ENCODE results near the gene MSANTD1. TPM values are rescaled to one million over a fixed set of nuclear protein-coding genes. Genes with fewer than 3 reads are reported as not detected.

The MSANTD1 gene
- total and polyA plus RNA-seq, 7 donors = 0.11 to 0.94 (median 0.34) TPM

- peak overlapping the region; percentile 72 for H3K27ac ChIP-seq
- WGBS, 3 donors = 82 to 85% (median 83%) methylated on average over 23 to 24 of the region's 24 CpGs
- no peaks in the 10 kb centered on the region for H3K27me3 ChIP-seq (ENCODE audit: insufficient read depth in 3 of 3, low read length in 2 of 3)
- TF ChIP-seq, protein P1, sequence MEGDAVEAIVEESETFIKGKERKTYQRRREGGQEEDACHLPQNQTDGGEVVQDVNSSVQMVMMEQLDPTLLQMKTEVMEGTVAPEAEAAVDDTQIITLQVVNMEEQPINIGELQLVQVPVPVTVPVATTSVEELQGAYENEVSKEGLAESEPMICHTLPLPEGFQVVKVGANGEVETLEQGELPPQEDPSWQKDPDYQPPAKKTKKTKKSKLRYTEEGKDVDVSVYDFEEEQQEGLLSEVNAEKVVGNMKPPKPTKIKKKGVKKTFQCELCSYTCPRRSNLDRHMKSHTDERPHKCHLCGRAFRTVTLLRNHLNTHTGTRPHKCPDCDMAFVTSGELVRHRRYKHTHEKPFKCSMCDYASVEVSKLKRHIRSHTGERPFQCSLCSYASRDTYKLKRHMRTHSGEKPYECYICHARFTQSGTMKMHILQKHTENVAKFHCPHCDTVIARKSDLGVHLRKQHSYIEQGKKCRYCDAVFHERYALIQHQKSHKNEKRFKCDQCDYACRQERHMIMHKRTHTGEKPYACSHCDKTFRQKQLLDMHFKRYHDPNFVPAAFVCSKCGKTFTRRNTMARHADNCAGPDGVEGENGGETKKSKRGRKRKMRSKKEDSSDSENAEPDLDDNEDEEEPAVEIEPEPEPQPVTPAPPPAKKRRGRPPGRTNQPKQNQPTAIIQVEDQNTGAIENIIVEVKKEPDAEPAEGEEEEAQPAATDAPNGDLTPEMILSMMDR (IDR thresholded peaks at IDR 0.05) = no peak
- peaks cover 17% of the 10 kb centered on the region for H3K4me1 ChIP-seq
- ATAC-seq = no peak
- H3K9me3 ChIP-seq = no peaks in the 10 kb centered on the region
- DNase-seq = peak in 1 of 2 donors; percentile 10
- intact Hi-C loops (cut with DNase I) = no loop called here
- no peaks in the 10 kb centered on the region for H3K36me3 ChIP-seq (ENCODE audit: insufficient read depth in 1 of 2, low read depth in 1 of 2)
- H3K4me3 ChIP-seq = no peak overlapping the region
Measured at GRCh38 chr4:3284734-3285557, 36.0 kb downstream of the MSANTD1 start.

GRCh38 chr4:3285558-3286334, 36.8 kb downstream of the MSANTD1 start:
- Histone ChIP-seq H3K27ac (peak overlapping the region; percentile 72), H3K9me3 (no peaks in the 10 kb centered on the region), H3K4me3 (peak overlapping the region; percentile 35), H3K4me1 (peaks cover 25% of the 10 kb centered on the region), H3K36me3 (ENCODE audit: insufficient read depth in 1 of 2, low read depth in 1 of 2) (no peaks in the 10 kb centered on the region), H3K27me3 (ENCODE audit: insufficient read depth in 3 of 3, low read length in 2 of 3) (no peaks in the 10 kb centered on the region)
- 55 to 63% (median 59%) methylated on average over 29 to 38 of the region's 38 CpGs for WGBS, 3 donors
- ATAC-seq (peak; percentile 72 to 82 (median 75)), DNase-seq (peak; percentile 55 to 72)
- TF ChIP-seq, protein P1 (IDR thresholded peaks at IDR 0.05) = no peak
- intact Hi-C loops (cut with DNase I) = no loop called here

DNA sequence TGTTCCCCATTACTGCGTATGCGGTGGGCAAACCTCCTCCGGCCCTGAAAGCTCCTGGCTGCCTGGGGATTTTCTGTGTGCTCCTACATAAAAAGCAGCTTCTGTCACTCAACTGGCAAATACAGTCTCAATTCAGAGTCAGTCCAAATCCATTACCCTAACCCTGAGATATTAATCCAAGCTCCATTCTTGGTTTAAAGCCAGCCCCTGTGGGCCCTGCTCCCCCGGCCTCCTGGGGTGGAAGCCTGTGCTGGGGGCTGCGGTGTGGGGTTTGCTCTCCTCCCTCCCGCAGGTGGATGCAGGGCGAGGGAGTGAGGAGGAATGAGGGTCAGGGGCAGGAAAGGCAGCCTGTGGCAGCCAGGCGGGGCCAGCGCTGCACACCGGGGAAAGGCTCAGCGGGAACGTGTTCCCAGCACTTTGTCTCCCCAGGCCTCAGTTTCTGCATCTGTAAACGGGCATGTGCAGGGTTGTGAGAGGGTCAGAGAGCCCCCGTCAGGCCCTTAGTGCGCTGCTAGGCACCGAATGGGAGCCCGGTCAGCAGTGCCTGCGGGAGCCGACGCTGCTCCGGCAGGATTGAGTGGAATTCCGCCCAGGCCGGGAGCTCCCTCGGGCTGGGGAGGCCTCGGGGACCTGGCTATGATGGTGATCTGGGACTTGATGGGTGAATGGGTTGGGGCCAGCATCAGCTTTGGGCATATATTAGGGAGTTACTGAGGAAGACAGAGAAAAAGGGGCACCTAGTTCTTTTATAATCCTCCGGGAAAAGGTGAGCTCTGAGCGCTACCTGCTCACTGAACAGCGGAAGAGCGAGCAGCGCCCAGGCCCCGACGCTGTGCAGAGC, 37.6 kb downstream of the MSANTD1 start:
- no peaks in the 10 kb centered on the region for H3K9me3 ChIP-seq
- WGBS, 3 donors = 74 to 80% (median 79%) methylated on average over 32 of the region's 32 CpGs
- H3K36me3 ChIP-seq (ENCODE audit: insufficient read depth in 1 of 2, low read depth in 1 of 2) = no peaks in the 10 kb centered on the region
- DNase-seq (no peak), ATAC-seq (no peak)
- H3K4me1 ChIP-seq = peaks cover 33% of the 10 kb centered on the region
- TF ChIP-seq, protein P1 (IDR thresholded peaks at IDR 0.05) = no peak
- H3K4me3 ChIP-seq = peak overlapping the region; percentile 35
- intact Hi-C loops (cut with DNase I) = no loop called here
- peak overlapping the region; percentile 72 for H3K27ac ChIP-seq
- no peaks in the 10 kb centered on the region for H3K27me3 ChIP-seq (ENCODE audit: insufficient read depth in 3 of 3, low read length in 2 of 3)

DNA sequence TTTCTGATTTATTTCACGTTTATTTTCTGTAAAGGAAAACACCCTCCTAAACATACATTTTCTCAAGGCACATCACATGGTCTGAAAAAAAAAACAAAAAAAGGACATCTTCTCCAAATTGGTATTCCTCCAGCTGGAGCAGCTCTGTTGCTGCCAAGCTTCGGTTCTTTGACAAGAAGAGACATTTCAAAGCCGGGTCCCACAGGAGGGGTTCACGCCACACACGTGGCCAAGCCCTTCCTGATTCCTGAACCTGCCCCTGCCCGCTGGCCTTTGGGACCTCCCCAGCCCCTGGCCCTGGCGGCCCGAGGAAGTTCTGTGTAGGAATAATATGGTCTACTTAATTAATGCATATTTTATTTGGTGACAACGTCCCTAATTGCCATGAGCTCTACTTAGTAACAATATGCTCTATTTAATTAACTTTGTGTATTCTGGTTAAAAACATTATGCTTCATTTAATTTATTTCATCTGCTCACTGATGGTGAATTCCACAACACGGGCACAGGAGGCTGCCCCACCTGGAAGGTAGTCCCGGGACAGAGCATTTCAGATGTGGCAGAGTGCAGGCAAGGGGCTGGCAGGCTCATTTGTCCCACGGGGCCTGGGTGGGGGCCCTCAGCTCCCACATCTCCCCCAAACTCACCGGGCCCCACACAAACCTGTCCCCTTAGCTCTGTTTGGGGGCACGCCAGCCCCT, 38.5 kb downstream of the MSANTD1 start:
- WGBS, 3 donors = 48 to 57% (median 55%) methylated on average over 14 of the region's 14 CpGs
- peak in 1 of 2 donors; percentile 9 for DNase-seq
- intact Hi-C loops (cut with DNase I) = no loop called here
- Histone ChIP-seq H3K27ac (no peak overlapping the region), H3K9me3 (no peaks in the 10 kb centered on the region), H3K4me3 (no peak overlapping the region), H3K4me1 (peaks cover 37% of the 10 kb centered on the region), H3K27me3 (ENCODE audit: insufficient read depth in 3 of 3, low read length in 2 of 3) (no peaks in the 10 kb centered on the region), H3K36me3 (ENCODE audit: insufficient read depth in 1 of 2, low read depth in 1 of 2) (no peaks in the 10 kb centered on the region)
- no peak for ATAC-seq
- TF ChIP-seq, protein P1 (IDR thresholded peaks at IDR 0.05) = no peak

Data from psoas muscle (tissue), 8 donors.